Embryonic facial prominence (tissue), 1 donor: ENCODE results near the gene TBC1D14.
"Not testable (repeated sequence)": the region's sequence is repeated elsewhere in the genome, so short reads cannot be mapped to it uniquely, and the experiment has no call there.

ENCODE experiments used
- DNase-seq: peaks from one replicate; pipeline ENCODE4 v3.0.0-alpha.2; 2016; ENCODE audit errors: extremely low spot score

TBC1D14 gene

DNA sequence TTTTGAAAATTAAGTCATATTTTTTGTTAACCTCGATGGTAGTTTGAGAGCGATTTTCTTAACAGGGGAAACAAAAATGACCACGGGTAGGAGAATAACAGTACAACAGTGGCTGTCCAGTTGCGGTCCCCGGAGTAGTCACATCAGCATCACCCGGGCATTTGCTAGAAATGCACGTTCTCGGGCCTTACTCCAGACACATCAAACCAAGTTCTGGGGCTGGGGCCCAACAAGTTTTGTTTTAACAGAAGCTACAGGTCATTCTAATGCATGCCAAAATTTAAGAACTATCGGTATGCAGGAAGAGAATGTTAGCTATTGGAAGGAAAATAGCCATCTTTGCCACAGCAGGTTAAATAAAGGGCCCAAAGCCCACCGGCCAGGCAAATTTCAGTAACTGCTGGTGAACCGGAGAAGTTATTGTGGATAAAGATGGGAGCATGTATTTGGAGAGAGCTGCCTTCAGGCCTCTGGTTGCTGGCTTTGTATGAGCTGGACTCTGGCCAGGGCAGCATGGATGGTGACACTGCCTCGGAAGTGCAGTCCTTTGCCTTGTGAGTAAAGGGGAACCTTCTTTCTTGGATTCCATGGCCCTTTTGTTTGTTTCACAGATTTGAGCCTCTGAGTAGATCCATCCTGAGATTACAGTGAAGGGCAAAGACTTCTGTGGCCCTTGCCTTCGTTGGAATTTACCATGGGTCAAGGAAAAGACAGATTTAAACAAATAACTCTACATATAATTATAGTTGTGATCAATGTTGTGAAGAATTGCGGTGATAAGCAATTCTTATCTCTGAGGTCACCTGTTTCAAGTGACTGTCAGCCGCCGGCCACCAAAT lies 62.1 kb downstream of the TBC1D14 start:
- DNase-seq, result no peak

DNA sequence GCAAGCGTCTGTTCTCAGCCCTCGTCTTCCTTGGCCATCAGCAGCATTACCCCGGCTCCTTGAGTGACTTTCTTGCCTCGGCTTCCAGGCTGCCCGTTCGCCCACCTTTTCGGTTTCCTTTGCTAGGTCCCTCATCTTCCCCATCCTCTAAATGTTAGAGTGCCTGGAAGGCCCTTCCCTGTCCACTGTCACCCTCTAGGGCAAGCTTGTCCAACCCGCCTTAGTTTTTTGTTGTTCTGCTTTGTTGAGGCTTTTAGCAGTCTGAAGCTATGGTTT lies 62.7 kb downstream of the TBC1D14 start:
- DNase-seq, result no peak

DNA sequence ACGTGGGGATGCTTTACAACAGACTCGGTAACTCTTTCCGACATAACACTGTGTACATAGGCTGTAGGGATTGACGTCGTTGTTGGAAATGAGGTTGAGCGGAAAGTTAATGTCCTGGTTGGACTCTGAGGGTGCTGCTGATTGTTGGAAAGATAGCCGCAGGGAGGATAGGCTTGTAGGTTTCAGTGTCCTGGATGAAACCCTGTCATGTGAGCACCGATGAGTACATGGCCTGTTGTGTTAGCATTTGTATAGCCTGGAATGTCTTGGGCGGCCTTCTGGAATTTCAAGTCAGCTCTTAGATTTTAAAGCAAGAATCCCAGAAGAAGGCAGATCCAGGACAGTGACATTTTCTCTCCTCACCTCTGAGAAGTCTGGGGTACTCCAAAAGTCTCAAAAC lies 63.3 kb downstream of the TBC1D14 start:
- DNase-seq, result no peak

DNA sequence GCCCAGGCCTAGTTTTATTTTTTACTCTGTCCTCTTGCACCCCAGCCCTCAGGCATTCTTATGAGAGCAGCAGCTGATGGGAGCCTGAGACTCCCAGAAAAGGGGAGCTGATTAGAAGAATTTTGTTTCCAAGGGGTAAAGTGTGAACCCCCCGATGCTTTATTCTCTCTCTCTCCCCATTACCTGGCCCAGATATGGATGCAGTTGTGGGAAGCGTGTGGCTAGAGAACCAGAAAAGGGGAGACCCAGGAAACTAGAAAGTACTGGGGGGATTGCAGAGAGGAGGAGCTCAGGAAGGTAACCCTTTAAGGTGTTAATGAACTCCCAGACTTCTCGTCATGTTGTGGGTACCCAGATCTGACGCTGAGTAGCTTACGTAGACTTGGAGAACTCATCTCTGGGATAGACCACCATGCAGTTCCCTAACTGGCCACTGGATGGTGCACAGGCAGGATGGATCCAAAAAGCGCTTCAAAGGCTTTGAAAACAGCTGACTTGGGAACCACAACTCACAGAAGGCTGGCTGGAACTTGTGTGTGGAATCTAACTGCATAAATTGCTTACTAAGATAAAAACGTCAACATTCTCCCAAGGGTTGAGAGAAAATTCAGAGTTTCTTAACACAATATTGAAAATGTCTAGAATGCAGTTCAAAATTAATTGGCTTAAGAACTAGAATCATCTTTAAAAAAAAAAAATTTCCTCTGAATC lies 64.7 kb downstream of the TBC1D14 start:
- DNase-seq, result peak; percentile 76

DNA sequence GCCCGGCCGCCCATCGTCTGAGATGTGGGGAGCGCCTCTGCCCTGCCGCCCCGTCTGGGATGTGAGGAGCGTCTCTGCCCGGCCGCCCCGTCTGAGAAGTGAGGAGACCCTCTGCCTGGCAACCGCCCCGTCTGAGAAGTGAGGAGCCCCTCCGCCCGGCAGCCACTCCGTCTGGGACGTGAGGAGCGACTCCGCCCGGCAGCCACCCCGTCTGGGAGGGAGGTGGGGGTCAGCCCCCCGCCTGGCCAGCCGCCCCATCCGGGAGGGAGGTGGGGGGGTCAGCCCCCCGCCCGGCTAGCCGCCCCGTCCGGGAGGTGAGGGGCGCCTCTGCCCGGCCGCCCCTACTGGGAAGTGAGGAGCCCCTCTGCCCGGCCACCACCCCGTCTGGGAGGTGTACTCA lies 68.2 kb downstream of the TBC1D14 start:
- DNase-seq, result not testable (repeated sequence)

DNA sequence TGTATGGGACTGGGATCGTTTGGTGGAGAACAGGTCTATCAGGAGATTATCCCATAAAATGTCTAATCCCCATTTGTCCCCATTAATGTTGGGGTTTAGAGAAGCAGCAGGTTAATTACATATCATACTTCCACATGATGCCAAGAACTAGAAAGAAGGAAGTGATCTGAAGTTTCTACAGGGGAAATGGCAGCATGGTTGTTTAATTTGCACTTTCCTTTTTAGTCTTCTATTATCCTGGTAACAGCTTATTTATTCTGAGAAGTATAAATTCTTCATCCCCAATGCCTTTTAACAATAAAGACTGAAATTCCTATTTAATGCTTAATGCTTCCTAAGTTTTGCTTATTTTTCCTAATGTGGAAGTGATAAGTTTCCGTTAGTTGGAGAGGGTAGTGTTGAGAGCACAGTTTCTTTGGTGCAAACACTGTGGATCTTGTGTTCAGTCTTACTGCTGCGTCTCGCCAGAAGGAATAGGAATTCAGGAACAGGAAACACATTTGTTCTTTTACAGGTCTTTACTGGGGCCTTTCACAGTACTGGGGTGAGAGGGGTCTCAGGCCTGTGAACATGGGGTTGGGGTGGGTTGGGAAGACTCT lies 74.0 kb downstream of the TBC1D14 start:
- no peak for DNase-seq

DNA sequence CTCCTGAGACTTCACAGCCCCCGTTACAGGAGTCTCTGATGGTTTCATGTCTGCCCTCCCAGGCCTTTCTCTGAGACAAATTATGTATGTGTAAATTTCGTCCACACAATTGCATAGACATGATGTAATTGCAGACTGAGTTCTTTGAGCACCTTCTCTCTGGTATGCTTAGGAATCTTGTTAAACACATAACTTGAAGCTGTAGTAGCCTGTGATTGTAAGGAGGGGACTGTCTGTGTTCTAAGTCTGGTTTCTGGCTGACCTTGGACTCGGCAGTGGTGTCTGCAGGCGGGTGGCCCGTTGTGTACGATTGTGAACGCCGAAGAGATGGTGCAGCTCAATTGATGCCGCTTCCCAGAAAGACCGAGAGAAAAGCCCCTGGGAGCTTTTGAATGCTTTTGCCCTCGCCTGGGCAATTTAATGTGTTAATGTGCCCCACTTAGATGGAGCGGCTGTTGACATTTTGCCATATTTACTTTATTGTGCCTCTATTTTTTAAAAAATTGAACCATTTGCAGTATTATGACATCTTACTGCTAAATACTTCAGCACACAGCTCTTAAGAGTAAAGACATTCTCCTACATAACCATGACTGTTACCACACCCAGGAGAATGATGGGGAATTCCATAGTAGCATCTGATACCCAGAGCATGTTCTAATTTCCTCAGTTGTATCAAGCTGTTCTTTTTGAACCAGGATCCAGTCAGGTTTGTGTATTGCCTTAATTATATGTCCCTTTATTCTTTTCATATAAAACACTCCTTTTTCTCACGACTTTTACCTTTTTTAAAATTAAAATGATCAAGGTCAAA lies 75.2 kb downstream of the TBC1D14 start:
- no peak for DNase-seq

DNA sequence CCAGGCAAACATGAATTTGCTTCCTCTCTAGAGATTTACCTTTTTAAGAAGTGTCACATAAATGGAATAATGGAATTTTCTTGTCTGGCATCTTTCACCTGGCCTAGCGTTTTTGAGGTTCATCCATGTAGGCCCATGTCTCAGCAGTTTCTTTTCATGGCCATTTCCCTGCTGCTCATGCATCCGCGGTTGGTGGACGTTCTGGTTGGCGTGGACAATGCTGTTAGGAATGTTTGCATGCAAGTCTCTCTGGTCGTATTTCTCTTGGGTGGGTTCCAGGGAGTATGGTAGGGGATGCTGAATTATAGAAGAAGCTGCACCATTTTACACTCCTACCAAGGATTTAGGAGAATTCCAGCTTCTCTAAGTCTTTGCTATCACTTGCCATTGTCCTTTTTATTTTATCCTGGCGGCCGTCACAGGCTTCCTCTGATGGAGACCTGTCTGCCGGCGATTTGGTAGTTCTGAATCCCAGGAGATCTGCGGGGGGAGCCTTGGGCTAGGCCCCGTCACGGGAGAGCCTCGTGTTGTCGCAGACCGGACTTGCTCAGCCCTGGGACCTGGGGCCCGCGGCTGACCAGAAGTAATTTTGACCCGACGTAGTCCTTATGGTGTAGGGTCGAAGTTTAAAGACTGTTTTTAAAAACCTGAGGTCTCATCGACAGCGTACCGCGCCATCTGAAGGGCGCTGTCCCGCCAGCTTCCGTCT lies 76.6 kb downstream of the TBC1D14 start:
- no peak for DNase-seq

DNA sequence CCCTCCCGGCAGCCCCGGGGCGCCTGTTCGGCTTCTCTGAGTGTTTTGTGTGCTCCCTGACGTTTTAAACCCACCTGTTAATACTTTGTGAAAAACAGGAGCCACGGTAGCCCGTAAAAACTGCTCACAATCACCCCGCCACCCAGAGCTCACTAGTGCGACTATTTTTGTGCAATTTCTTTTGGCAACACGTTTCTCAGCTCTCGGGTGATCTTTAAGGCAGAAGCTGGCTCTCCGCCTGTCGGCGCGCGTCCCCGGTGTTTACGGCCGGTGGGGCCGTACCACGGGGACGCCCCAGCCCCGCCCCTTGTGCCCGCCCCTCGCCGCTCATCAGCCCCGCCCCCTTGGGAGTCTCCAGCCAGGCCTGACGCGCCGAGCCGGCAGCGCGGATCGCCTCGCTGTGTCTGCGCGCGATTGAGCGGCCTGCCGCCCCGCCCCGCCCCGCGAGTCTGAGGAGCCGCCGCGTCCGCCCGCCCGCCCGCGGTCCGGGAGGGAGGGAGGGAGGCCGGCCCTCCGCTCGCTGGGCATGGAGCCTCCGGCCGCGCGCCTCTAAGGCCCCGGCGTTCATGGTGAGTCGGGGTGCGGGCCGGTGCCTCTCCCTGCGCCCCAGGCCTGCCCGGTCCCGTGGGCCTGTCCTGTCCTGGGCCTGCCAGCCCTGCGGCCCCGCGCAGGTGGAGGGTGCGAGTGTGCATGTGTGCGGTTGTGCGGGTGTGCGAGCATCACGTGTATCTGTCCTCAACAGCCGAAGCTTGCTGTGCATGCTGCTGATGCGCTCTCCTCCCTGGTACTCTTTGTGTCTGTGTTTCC lies 77.4 kb downstream of the TBC1D14 start:
- peak; percentile 82 for DNase-seq

DNA sequence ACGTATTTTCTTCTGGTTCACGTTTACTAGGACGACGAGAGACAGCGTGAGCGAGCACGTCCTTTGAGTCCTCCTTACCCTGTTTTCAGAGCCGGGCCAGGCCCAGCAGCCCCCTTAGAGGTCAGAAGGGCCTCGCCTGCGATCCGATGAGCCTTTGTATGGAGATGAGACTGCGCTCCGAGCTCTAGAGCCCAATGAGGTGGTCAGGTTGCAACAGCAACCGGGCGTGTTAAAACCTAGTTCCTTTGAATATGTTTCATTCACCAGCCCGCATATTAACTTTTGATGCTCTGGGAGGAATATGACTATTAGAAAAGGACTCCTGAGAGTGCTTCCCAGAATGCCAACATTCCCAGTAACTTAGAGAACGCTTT lies 77.9 kb downstream of the TBC1D14 start:
- DNase-seq, result no peak

DNA sequence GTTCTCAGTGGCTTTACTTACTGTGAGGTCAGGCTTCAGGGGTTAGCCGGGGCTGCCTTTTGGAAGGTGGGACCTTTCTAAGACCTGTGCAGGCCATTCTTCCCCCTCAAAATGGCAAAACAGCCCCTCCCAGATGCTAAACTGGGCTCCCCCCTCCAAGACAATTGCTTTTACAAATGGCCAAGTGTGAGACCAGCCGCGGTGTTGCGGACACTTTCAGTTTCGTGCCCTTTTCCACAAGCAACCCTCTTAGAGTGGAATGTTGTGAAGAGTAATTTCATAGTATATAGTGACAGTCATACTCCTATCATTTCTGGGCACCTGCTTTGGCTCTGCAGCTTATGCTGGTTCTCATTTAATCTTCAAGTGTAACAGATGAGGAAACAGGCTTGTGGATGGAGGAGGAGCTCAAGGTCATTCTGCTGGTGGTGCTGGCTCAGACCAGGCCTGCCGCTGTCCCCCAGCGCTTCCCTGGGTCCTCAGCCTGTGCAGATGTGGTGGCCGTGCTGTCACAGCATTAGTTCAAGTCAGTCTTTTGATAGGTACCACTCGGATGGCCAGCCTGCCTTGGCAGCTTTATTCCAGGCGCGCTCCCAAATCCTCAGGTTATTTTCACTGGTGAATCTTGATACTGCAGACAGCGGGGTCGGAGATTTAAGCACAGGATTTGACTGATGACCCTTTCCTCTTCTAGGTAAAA lies 78.5 kb downstream of the TBC1D14 start:
- DNase-seq, result no peak

DNA sequence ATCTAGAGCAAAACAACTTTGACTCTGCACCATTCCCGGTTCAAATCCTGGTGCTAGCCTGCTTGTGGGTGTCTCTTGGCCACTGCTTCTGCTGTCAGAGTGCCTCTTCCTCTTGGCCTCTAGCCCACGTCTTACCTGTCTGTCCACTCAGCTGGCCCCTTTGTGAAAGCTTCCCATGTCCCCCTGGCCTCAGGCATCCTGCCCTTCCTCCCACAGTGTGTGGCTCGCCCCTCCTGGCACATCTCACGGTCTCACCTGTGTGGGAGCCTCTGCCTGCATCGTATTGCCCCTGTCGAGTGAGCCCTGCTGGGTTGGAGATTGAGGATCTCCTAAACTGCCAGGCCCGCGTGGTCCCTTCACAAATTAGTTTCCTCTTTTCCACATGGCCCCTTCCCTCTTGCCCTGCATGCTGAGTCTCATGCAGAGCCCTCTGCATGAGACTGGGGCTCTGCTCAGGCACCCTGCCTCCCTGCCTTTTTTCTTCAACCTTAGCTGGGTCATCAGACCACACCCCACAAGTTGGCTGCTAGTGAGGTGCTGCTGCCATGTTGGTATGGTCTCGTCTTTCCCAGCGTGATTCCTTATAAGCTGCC lies 79.8 kb downstream of the TBC1D14 start:
- no peak for DNase-seq

DNA sequence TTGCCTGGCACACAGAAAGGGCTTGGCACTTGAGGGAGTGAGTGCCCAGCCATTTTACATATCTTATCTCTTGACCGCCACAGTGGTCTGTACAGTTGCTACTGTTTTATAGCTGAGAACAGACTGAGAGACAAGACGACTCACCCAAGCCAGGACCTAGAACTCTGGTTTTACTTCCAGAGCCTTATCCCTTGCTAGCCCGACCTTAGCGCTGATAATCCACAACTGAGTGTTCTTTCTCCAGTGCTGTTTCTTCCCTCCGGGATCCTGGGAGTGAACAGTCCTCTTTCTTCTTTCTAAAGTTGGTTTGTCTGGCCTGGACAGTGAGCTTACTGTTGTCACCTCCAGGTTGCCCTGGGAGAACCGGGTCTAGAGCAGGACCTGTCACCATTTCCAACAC lies 81.0 kb downstream of the TBC1D14 start:
- DNase-seq, result no peak

DNA sequence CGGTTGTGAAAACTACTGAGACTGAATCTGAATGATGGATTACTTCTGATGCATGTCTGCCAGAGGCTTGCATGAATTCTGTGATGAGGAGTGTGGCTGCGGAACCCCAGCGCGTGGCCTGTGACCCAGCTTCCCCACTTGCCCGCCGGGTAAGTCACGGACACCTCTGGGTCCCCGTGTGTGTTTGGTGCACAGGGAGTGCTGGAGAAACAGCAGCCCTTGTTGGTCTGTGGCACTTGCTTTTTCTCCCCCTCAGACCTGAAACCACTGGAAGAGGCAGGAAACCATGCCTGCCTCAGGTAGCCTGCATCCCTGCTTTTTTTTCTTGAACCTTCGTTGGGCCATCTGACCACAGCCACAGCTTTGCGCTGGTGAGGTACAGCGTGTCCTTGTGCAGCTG lies 81.6 kb downstream of the TBC1D14 start:
- DNase-seq, result no peak

DNA sequence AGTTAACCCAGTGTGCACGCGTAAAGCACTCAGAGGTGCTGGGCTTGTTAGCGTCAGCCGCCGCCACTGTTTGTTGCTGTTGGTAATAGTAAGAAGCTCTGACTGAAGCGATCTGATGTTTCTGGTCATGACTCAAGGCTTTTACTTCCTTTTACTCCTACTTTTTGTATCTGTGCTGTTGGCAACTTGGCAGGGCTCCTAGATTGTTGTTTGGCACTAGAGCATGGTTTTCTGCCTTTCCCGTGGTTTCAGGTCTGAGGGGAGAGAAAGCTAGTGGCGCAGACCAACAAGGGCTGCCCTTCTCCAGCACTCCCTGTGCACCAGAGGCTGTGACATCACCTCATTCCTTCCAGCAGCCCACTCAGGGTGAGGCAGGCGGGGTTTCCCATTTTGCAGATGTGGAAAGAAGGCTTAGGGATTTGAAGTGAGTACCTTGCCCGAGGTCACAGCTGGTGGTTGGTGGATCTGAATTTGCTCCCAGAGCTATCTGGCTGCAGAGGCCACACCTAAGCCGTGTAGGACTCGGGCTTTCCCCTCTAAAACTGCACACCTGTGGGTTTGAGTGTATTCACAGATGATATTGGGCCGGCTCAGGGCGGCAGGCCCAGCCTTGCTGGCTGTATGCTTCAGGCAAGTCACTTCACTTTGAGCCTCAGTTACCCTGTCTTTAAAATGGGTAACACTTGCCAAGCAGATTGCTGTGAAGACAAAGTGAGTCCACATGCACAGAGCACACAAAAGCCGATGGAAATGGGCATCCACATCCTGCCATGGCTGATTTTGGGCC lies 82.3 kb downstream of the TBC1D14 start:
- DNase-seq, result no peak

DNA sequence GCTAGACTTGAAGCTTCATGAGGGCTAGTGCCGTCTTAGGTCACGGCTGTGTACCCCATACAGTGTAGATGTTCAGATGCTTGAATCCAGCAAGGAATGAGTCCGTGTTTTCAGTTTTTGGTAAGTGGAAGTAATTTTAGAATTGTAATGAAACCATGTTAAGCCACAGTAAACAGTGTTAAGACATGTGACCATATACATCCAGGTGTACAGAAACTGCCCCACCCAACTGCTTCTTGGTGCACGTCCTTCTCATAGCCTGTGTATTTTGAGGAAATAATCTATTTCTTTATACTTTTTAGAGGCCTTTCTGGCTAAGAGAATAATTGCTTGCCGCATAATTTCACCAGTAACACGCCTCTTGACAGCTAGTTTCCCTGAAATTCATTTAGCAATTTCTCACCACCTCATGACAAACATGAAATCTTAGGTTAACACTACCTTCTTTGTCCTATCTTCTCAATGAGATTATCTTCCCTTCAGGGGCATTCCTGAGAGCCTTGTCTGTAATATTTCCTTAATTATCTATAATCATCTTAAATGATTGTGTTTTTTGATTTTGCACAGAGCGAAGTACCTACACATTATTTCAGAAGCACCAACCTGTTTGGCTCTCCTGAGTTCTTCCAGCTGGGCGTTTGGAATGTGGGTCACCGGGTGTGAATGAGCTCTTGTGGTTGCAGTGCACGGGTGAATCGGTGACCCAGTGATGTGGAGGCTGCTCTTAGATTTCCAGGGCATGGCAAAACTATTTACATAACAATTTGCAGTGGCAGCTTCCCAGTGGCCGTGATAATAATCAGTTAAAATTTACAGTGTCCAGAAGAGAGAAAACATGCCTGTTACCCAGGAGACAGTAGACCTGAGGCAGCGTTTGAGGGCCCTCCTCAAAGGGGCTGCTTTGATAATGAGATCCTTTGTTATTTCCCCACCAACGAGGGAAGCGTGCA lies 83.4 kb downstream of the TBC1D14 start:
- no peak for DNase-seq

DNA sequence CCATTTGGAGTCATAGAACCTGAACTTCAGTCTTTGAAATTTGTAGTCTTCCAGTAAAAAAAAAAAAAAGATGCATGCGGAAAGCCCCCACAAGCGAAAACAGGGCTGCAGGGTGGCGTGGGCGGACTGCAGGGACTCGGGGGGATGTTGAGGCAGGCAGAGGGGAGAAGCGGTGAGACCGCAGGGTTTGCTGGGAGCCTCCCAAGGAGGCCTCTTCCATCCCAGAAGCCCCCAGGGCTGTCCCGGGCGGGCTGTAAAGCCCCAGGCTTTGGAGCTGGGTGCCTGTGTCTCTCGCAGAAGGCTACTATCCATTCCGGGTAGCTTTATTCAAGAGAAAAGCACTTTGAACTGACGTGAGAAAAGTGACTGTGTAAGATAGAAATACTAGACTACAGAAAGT lies 86.9 kb downstream of the TBC1D14 start:
- no peak for DNase-seq
